Measurements from ENCODE around the gene DGKQ.

DGKQ gene

GRCh38 chr4:1018147-1019020 lies 45.0 kb upstream of the DGKQ start:
- no peak for TF ChIP-seq CTCF (IDR thresholded peaks at IDR 0.05; ENCODE audit: control extremely low read depth, extremely low read depth, low read depth, missing control alignments)
- ChIA-PET POLR2A (no interaction called here), CTCF (no interaction called here)
- DNase-seq (ENCODE audit: extremely low spot score) = no peak

- CTCF ChIA-PET = no interaction called here
- POLR2A ChIA-PET = no interaction called here
- TF ChIP-seq CTCF (IDR thresholded peaks at IDR 0.05; ENCODE audit: control extremely low read depth, extremely low read depth, low read depth, missing control alignments) = no peak
- DNase-seq (ENCODE audit: extremely low spot score) = no peak
Observed at GRCh38 chr4:1017706-1018105, 44.3 kb upstream of the DGKQ start.

GRCh38 chr4:1017211-1017610 lies 43.8 kb upstream of the DGKQ start:
- CTCF ChIA-PET = interaction anchor here (1.4 kb wide), 1 partner anchor 30 kb away, joined by 4 read pairs; the partner anchor contains the start of gene IDUA

GRCh38 chr4:1015746-1016145 lies 42.4 kb upstream of the DGKQ start:
- DNase-seq (ENCODE audit: extremely low spot score) = no peak
- ChIA-PET POLR2A (no interaction called here), CTCF (interaction anchor here (1.4 kb wide), 1 partner anchor 28 kb away, joined by 4 read pairs; the partner anchor contains the start of gene IDUA)
- TF ChIP-seq CTCF (IDR thresholded peaks at IDR 0.05; ENCODE audit: control extremely low read depth, extremely low read depth, low read depth, missing control alignments) = no peak

More at GRCh38 chr4:1017211-1017610, 43.8 kb upstream of the DGKQ start:
- POLR2A ChIA-PET = no interaction called here
- DNase-seq (ENCODE audit: extremely low spot score) = no peak
- no peak for TF ChIP-seq CTCF (IDR thresholded peaks at IDR 0.05; ENCODE audit: control extremely low read depth, extremely low read depth, low read depth, missing control alignments)

- POLR2A ChIA-PET = no interaction called here
- CTCF ChIA-PET = no interaction called here
- no peak for TF ChIP-seq CTCF (IDR thresholded peaks at IDR 0.05; ENCODE audit: control extremely low read depth, extremely low read depth, low read depth, missing control alignments)
- DNase-seq (ENCODE audit: extremely low spot score) = no peak
Observed at GRCh38 chr4:1015179-1015578, 41.8 kb upstream of the DGKQ start.

GRCh38 chr4:1014291-1015167 lies 41.2 kb upstream of the DGKQ start:
- CTCF ChIA-PET = no interaction called here
- POLR2A ChIA-PET = no interaction called here
- no peak for DNase-seq (ENCODE audit: extremely low spot score)
- TF ChIP-seq CTCF (IDR thresholded peaks at IDR 0.05; ENCODE audit: control extremely low read depth, extremely low read depth, low read depth, missing control alignments) = no peak
